Adrenal gland (tissue), 5 donors: ENCODE results near the gene GRM5.

Experiments used
- POLR2A ChIP-seq, 2 donors: fragments of 450-650 bp; IDR thresholded peaks; one replicate each; pipeline ENCODE4 v1.6.1; 2017; ENCODE audit warnings: antibody characterized with exemption in 2 of 2, mild to moderate bottlenecking in 2 of 2, moderate library complexity in 1 of 2
- TF ChIP-seq, protein P1 (sequence below), 6 experiments: fragments of 450-650 bp in 4 of 6; fragments of 200-600 bp in 2 of 6; sonication (generic) in 1 of 6; IDR thresholded peaks; 1 replicate in 5 of 6; 2 replicates in 1 of 6; pipeline versions ENCODE4 v1.5.1 to v1.8.0; 2016 to 2021; ENCODE audit warnings: antibody characterized with exemption in 6 of 6, mild to moderate bottlenecking in 2 of 6, moderate library complexity in 1 of 6
- donor health status: DM: no; HTN: no; CAD: no.

DNA sequence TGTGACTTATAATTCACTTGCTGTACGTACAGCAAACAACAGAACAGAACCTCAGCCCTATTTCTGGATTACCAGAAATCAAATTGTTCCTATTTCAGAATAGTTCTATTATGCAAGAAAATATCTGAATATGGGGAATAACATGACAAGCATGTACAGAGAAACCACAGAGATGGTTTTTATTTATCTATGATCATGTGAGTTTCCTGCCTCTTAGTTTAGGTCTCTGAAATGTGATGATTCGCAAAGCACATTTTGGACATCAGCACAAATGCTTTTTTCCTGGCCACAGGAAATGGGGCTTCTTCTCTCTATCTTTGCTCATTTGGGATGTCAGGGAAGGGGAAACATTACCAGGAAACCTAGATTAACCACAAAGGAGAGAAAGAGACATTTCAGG lies 461.5 kb downstream of the GRM5 start:
- no peak for TF ChIP-seq POLR2A (IDR thresholded peaks at IDR 0.05)
- TF ChIP-seq, protein P1, sequence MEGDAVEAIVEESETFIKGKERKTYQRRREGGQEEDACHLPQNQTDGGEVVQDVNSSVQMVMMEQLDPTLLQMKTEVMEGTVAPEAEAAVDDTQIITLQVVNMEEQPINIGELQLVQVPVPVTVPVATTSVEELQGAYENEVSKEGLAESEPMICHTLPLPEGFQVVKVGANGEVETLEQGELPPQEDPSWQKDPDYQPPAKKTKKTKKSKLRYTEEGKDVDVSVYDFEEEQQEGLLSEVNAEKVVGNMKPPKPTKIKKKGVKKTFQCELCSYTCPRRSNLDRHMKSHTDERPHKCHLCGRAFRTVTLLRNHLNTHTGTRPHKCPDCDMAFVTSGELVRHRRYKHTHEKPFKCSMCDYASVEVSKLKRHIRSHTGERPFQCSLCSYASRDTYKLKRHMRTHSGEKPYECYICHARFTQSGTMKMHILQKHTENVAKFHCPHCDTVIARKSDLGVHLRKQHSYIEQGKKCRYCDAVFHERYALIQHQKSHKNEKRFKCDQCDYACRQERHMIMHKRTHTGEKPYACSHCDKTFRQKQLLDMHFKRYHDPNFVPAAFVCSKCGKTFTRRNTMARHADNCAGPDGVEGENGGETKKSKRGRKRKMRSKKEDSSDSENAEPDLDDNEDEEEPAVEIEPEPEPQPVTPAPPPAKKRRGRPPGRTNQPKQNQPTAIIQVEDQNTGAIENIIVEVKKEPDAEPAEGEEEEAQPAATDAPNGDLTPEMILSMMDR (IDR thresholded peaks at IDR 0.05) = no peak
